ENCODE results near the gene GNG12.

- TF ChIP-seq CTCF (IDR thresholded peaks at IDR 0.05 in 8 of 11, conservative IDR thresholded peaks at IDR 0.05 in 3 of 11), result no peak
- no peak for TF ChIP-seq POLR2A (IDR thresholded peaks at IDR 0.05)
- TF ChIP-seq POLR2AphosphoS5 (IDR thresholded peaks at IDR 0.05), result no peak
These were observed 78.1 kb downstream of the GNG12 start for GRCh38 chr1:67755160-67755559.
